Mesendoderm (in vitro differentiated cells): Measurements from ENCODE around the gene HDX. TPM values are rescaled to one million over a fixed set of nuclear protein-coding genes. Genes with fewer than 3 reads are reported as not detected.
"Not testable (repeated sequence)": the region's sequence is repeated elsewhere in the genome, so short reads cannot be mapped to it uniquely, and the experiment has no call there.

Experiments used
- DNase-seq: peaks from one replicate; pipeline ENCODE4 v3.0.0; 2013
- H2AK5ac ChIP-seq: 2 replicates; pipeline ENCODE4 v1.6.1; 2013; ENCODE audit warnings: low read length, inconsistent platforms
- H2BK120ac ChIP-seq: 2 replicates; pipeline ENCODE4 v1.6.1; 2013; ENCODE audit warnings: low read depth, mild to moderate bottlenecking, low read length, moderate library complexity, mixed read lengths
- H2BK15ac ChIP-seq: replicated peaks from 2 replicates; pipeline ENCODE4 v1.6.1; 2013; ENCODE audit warnings: low read depth, mild to moderate bottlenecking, moderate library complexity
- H2BK5ac ChIP-seq: 2 replicates; pipeline ENCODE4 v1.6.1; 2013; ENCODE audit warnings: low read length, inconsistent platforms
- H3K18ac ChIP-seq: 2 replicates; pipeline ENCODE4 v1.6.1; 2013; ENCODE audit warnings: mild to moderate bottlenecking, low read length, mixed read lengths
- H3K23ac ChIP-seq: one replicate; pipeline ENCODE4 v1.6.1; 2013; ENCODE audit warnings: low read length
- H3K27ac ChIP-seq: 2 replicates; pipeline ENCODE4 v1.5.1; 2013; ENCODE audit warnings: low read depth, mild to moderate bottlenecking, inconsistent platforms, low read length, moderate library complexity
- H3K27me3 ChIP-seq: 2 replicates; pipeline ENCODE4 v1.6.1; 2013; ENCODE audit warnings: low read length, control low read depth, mild to moderate bottlenecking, inconsistent platforms; ENCODE audit not compliant: insufficient read depth, poor library complexity
- H3K36me3 ChIP-seq: 2 replicates; pipeline ENCODE4 v1.6.1; 2013; ENCODE audit warnings: low read length, inconsistent platforms; ENCODE audit not compliant: control insufficient read depth, insufficient read depth
- H3K4ac ChIP-seq: one replicate; pipeline ENCODE4 v1.6.1; 2013; ENCODE audit warnings: low read depth, mild to moderate bottlenecking, low read length, moderate library complexity
- H3K4me1 ChIP-seq: 2 replicates; pipeline ENCODE4 v1.6.1; 2013; ENCODE audit warnings: low read depth, low read length, inconsistent platforms; ENCODE audit not compliant: control insufficient read depth
- H3K4me2 ChIP-seq: 2 replicates; pipeline ENCODE4 v1.6.1; 2013; ENCODE audit warnings: low read length
- H3K4me3 ChIP-seq: 2 replicates; pipeline ENCODE4 v1.5.1; 2013; ENCODE audit warnings: mild to moderate bottlenecking, low read length
- H3K56ac ChIP-seq: one replicate; pipeline ENCODE4 v1.6.1; 2013; ENCODE audit warnings: low read length
- H3K79me1 ChIP-seq: 2 replicates; pipeline ENCODE4 v1.6.1; 2013; ENCODE audit warnings: low read length, inconsistent platforms
- H3K79me2 ChIP-seq: 2 replicates; pipeline ENCODE4 v1.6.1; 2013; ENCODE audit warnings: mild to moderate bottlenecking, low read length; ENCODE audit not compliant: control insufficient read depth, insufficient read depth
- H3K9ac ChIP-seq: 2 replicates; pipeline ENCODE4 v1.6.1; 2013; ENCODE audit warnings: low read length, inconsistent platforms
- H4K5ac ChIP-seq: one replicate; pipeline ENCODE4 v1.6.1; 2013; ENCODE audit warnings: low read length
- H4K8ac ChIP-seq: one replicate; pipeline ENCODE4 v1.6.1; 2013; ENCODE audit warnings: low read depth, mild to moderate bottlenecking, control low read depth, low read length, moderate library complexity
- small RNA-seq: library from polyadenylated mRNA; stranded (forward); fragments of <200 nt; extraction: miRNeasy Mini kit (QIAGEN cat#:217004); gene quantifications from one replicate; pipeline ENCODE3, GENCODE V24; 2013; ENCODE audit not compliant: insufficient read depth

HDX gene

DNA sequence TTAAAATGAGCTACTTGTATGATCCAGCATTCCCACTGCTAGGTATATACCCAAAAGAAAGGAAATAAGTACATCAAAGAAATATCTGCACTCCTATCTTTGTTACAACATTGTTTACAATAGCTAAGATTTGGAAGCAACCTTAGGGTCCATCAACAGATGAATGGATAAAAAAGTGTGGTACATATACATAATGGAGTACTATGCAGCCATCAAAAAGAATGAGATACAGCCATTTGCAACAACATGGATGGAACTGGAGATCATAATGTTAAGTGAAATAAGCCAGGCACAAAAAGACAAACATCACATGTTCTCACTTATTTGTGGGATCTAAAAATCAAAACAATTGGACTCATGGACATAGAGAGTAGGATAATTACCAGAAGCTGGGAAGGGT, 186.3 kb downstream of the HDX start:
- H2BK5ac ChIP-seq, H3K9ac ChIP-seq, H2BK15ac ChIP-seq, H4K8ac ChIP-seq, H3K27me3 ChIP-seq, DNase-seq, H3K18ac ChIP-seq, H3K4me1 ChIP-seq, H3K79me2 ChIP-seq, H3K79me1 ChIP-seq, H3K36me3 ChIP-seq, H2BK120ac ChIP-seq, H3K4me2 ChIP-seq, H4K5ac ChIP-seq, H3K56ac ChIP-seq, H2AK5ac ChIP-seq, H3K4me3 ChIP-seq, H3K4ac ChIP-seq, H3K23ac ChIP-seq, H3K27ac ChIP-seq: not testable (repeated sequence)

Small RNA genes within 50 kb of the gene (small RNA-seq; reads per million reads assigned to genes)
- not detected for gene AL450471.1
